ENCODE results near the gene GPR32.
"Not testable (repeated sequence)": the region's sequence is repeated elsewhere in the genome, so short reads cannot be mapped to it uniquely, and the experiment has no call there.

Gene GPR32

GRCh38 chr19:50804420-50805272, 34.4 kb downstream of the GPR32 start:
- DNase-seq: peak; percentile 99 to 100 (median 99)

GRCh38 chr19:50808856-50809255, 38.6 kb downstream of the GPR32 start:
- DNase-seq: no peak

GRCh38 chr19:50811622-50812238, 41.5 kb downstream of the GPR32 start:
- DNase-seq: not testable (repeated sequence)

GRCh38 chr19:50812474-50812873, 42.2 kb downstream of the GPR32 start:
- no peak for DNase-seq

- no peak for DNase-seq
Observed at GRCh38 chr19:50814883-50815282, 44.6 kb downstream of the GPR32 start.

- DNase-seq: no peak
Observed at GRCh38 chr19:50815439-50815838, 45.2 kb downstream of the GPR32 start.

GRCh38 chr19:50817941-50818858, 47.9 kb downstream of the GPR32 start:
- peak; percentile 31 to 65 (median 50) for DNase-seq

GRCh38 chr19:50818859-50819472, 48.7 kb downstream of the GPR32 start:
- no peak for DNase-seq

GRCh38 chr19:50819636-50820035, 49.4 kb downstream of the GPR32 start:
- DNase-seq: no peak

GRCh38 chr19:50820086-50820485, 49.8 kb downstream of the GPR32 start:
- no peak for DNase-seq

- peak in 2 of 4 experiments; percentile 19 to 28 for DNase-seq
Observed at GRCh38 chr19:50820549-50821247, 50.4 kb downstream of the GPR32 start.

- no peak for DNase-seq
Observed at GRCh38 chr19:50821248-50821612, 51.0 kb downstream of the GPR32 start.

Measured in suppressor macrophage (primary cell).